GM19438 (cell line): Measurements from ENCODE around the gene GPX7.

ENCODE experiments used
- ATAC-seq: cut with Tn5 transposase; IDR thresholded peaks from one replicate; pipeline ENCODE4 v1.9.1; 2021; ENCODE audit warnings: low read depth; ENCODE audit not compliant: unreplicated experiment

The GPX7 gene

DNA sequence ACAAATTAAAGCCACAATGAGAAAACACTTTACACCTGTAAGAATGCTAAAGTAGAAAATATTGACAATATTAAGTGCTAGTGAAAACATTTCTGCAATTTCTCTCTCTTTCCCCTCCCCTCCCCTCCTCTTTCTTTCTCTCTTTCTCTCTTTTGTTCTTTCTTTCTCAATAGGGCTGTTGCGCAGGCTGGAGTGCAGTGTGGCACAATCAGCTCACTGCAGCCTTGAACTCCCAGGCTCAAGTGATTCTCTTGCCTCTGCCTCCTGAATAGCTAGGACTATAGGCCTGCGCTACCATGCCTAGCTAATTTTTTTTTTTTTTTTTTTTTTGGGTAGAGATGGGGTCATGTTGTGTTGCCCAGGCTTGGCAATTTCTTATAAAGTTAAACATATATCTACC, 24.9 kb downstream of the GPX7 start:
- no peak for ATAC-seq

DNA sequence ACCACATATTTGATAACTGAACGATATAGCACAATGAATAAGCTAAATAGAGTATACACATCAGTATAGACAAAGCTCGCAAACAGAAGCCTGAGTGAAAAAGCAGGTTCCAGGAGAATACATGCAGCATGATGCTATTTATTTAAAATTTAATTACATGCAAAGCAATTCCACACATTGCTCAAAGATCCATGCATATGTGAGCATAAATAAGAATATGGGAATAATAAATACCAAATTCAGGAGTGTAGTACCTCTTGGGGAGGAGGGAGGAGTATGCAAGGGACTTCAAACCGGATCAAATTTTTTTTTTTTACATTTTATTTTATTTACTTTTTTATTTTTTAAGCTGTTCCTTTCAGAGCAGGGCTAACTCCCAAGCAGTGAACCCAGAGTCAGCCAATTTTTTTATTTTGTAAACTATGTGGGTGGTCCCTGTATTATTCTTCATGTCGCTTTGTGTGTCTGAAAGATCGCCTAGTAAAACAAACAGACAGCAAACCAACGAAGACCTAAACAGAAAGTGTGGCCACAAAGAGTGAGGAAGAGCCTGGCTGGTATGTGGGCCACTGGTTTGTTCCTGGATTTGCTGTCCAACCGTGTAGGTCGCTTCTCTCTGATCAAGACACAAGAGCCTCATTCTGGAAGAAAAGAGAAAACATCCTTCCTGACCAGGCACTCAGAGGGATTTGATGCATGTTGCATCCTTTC, 26.6 kb downstream of the GPX7 start:
- ATAC-seq, result no peak

DNA sequence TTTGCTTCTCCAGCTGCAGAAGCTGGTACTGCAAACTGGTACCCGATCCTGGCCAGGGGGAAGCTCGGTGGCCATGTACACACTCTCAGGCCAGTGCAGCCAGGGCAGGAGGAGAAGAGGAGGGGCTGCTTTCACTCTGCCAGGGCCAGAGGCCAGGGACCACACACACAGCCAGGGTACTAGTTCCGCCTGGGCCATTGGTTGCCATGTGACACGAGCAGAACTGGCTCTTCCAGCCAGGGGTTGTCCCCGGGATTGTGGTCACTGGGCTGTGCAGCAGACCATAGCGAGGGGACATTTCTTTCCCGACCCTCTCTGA, 27.1 kb downstream of the GPX7 start:
- no peak for ATAC-seq

DNA sequence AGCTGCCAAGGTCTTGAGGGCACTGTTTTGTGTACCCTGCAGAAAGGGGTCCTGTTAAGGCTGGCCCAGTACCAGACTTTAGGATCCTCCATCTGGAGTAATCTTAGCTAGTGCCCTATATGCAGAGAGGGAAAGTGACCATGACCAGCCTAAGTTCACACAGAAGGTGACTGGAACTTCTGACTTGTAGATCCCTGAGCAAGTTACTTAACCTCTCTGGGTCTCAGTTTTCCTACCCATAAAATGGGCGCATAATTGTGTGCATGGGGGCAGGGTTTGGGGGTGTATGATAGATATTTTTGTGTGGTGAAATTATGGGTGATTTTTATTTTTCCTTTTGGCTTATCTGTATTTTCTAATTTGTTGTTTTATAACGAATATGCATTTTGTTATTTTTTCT, 27.5 kb downstream of the GPX7 start:
- no peak for ATAC-seq

DNA sequence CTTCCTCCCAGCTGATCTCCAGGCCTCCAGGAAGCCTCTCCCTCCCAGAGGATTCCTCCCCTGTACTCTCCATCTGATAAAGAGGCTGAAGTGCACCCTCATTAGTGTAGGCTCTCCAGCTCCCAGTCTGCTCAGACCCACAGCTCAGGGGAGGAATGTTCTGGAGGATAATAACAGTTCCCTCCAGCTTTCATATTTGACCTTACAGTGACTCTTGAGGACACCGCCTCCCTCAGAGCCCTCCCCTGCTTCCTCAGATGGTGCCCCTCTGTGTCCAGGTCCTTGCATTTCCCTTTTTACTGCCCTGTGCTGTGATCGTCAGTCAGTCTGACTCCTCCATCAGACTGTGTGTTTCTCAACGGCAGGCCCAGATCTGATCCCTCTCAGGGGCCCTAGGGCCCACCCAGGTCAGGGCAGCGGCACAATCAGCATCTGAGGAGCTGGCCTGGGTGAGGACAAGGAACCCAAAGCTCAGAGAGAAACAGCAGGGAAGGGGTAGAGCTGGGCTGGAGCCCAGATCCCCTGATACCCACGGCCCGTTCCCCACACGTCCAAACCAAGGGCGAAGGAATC, 29.7 kb downstream of the GPX7 start:
- no peak for ATAC-seq

DNA sequence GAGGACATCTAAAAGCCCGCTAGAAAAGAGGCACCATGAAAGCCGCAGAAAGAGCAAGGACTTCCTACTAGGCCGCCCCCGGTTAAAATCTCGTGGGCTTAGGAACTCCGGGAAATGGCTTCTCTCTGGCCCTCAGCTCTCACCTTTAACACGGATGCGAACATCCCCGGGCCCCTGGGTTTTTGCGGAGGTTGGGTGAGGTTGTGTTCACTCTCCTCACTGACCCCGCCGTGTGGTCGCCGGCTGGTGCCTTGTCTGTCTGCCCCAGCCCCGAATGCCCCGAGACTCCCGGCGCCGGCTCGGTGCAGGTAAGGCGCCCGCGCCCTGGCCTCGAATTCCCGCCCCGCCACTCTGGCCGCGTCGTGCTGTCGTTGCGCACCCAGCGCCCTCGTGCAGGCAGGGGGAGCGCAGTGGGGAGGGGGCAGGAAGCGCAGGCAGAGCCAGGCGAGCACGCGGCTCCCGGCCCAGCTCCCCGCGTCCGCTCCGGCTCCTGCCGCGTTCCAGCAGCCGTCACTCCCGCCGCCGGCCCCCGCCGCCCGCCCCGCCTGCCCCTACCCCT, 30.6 kb downstream of the GPX7 start, which contains the start of gene SHISAL2A:
TSS of gene SHISAL2A (plus strand) at position 437 of the 559 bp plus-strand sequence. CDS start 326 bp downstream, outside the sequence.
- no peak for ATAC-seq

DNA sequence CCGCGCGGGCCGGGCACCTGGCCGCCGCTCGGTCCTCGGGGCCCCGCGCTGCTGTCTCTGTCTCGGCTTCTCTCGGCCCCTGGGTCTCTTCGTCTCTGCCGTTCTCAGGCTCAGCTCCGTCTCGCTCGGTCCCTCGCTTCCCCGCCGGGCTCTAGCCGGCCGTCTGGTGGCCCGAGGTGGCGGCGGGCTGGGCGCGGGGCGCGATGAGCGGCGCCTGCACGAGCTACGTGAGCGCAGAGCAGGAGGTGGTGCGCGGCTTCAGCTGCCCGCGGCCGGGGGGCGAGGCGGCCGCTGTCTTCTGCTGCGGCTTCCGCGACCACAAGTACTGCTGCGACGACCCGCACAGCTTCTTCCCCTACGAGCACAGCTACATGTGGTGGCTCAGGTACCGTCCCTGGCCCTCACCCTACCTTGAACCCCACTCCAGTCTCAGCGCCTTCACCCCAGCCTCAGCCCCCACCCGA, 31.2 kb downstream of the GPX7 start:
- ATAC-seq, result no peak

DNA sequence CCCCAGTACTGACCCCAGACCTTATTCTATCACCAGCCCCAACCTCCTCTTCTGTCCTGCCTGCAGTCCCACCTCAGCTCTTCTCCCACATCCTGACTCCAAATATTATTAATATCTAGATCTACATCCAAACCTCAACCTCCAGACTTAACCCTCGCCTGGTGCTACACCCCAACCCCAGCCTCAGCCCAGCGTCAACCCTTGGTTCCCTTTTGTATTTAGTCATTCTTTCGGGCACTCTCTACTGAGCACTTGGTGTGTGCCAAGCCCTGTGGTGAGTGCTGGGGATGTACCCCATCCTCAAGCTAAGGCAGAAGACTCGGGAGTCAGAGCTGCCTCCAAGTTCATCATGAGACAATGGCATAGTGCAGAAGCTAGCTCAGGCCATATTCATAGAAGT, 31.9 kb downstream of the GPX7 start:
- no peak for ATAC-seq

DNA sequence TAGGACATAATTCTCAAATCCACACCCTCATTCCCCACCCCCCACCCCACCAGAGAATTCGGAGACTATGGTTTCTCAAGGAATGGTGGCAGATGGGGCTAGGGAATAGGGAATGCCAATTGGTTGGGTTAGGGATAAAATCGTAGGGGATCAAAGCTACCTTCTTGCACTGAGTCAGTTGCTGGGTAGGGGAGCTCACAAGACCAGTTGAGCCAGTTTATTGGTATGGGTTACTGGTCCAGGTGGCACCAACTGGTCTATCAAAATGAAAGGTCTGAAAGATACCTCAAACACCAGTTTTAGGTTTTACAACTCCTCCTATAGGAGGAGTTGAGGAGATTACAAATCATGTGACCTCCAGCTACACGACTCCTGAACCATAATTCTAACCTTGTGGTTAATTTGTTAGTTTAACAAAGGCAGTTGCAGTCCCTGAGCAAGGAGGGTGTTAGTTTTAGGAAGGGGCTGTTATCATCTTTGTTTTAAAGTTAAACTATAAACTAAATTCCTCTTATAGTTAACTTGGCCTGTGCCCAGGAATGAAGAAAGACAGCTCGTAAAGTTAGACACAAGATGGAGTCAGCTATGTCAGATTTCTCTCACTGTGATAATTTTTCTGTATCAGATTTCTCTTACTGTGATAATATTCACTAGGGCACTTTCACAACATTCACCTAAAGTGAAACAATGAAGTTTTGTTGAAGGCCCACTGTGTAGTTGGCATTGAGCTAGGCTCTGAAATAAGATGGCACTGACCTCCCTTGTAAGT, 33.3 kb downstream of the GPX7 start:
- no peak for ATAC-seq

DNA sequence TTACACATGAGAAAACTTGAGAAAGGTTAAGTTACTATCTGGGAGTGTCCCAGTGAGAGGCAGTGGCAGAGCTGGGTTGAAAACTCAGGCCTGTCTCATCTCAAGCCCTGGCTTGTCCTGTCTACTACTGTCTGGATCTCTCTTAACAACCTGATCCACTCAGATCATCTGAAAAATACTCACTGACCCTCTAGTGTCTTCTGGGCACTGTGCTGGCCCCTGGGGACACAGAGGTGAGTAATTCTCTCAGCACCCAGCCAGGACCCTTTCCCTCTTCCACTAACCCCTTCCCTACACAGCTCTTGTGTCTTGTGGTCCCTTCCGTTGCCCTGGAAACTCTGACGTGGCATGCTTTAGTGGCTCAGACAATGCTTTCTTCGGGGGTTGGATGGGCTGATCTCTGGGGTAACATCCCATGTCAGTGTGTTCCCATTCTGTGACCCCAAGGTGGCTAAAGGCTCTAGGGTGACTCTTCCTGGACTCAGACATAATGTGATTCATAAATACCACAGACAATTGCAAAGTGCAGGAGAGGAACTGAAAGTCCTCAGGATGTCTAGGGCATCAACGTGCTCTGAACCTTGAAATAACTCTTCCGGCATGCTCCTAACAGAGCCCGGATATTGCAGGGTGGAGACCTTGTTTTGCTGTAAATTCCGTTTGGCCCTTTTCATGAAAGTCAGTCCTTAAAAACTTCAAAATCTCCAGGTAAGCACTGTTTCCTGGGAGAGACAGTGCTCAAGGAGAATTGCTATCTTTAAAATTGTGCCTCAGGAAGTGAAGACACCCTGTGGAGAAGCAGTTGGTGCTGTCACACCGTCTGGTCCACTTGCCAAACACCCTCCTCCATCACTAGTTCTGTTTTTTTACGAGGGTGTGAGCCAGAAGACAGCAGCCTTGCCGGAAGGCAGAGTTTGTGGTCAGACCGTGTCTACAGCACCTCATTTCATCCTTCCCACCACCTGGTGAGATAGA, 34.8 kb downstream of the GPX7 start:
- peak; percentile 81 for ATAC-seq

DNA sequence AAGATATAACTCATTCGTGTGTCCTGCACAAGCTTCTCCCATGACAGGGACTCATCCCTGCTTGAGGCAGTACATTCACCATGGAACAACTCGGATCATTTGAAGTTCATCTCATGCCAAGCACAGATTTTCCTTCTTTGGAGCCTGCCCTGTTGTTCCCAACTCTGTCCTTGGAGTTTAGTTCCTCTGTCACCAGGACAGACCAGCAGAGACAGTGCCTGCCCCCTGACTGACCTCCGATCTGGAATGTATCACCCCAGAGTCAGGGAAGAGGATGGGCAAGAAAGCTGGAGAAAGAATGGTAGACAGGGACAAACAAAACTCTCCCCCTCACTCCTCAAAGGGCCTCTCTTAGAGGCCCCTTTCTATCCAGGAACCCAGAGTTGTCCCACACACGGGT, 35.8 kb downstream of the GPX7 start:
- no peak for ATAC-seq

GRCh38 chr1:52640697-52641096, 38.5 kb downstream of the GPX7 start:
- no peak for ATAC-seq

GRCh38 chr1:52641307-52641706, 39.1 kb downstream of the GPX7 start:
- ATAC-seq, result no peak

DNA sequence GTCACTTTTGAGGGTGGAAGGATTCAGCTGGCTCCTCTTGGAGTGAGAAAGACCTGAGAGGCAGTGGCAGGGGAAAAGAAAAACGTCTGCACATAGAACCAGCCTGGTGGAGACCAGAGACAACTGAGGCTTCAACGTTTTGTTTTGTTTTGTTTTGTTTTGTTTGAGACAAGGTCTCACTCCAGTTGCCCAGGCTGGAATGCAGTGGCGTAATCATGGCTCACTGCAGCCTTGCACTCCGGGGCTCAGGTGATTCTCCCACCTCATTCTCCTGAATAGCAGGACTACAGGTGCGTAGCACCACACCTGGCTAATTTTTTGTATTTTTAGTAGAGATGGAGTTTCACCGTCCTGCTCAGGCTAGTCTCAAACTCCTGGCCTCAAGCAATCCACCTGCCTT, 43.1 kb downstream of the GPX7 start:
- no peak for ATAC-seq

DNA sequence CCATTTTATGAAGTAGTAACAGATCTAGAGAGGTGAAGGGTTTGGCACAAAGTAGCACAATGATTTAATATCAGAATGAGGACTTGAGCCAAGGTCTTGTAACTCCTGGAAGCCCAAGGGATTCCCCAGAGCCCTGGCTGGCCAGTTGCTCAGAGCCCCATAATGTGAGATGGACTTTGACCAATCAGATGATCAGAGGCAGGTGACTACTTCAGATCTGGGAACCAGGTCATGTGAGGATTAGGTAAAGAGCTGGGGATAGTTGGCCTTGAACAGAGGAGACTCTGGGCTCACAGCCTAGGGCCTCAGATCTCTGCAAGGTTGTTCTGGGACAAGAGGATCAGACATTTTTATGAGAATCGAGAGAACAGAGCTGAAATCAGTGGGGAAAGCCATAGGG, 49.7 kb downstream of the GPX7 start:
- ATAC-seq, result no peak

- ATAC-seq, result no peak
These were observed 51.2 kb downstream of the GPX7 start for GRCh38 chr1:52653207-52653849.

- ATAC-seq, result no peak
These were observed 51.9 kb downstream of the GPX7 start for GRCh38 chr1:52654063-52654462.

- ATAC-seq, result no peak
These were observed 55.5 kb downstream of the GPX7 start for GRCh38 chr1:52657702-52658101.
